HepG2 (cell line): ENCODE data around the gene ABCA2. TPM values are rescaled to one million over a fixed set of nuclear protein-coding genes. Genes with fewer than 3 reads are reported as not detected.
A peak's percentile ranks its signal among the peaks of the same experiment; 100 is the strongest.

Source experiments
- CHD4 ChIP-seq: fragments of 200-600 bp; sonication (generic); IDR thresholded peaks from 2 replicates; pipeline ENCODE4 v1.7.0; 2017; ENCODE audit warnings: mild to moderate bottlenecking, low read length, borderline replicate concordance
- ERF ChIP-seq: IDR thresholded peaks from 2 replicates; pipeline ENCODE4 v1.6.1; 2018; ENCODE audit warnings: missing biosample characterization, missing genetic modification reagents
- FOXC1 ChIP-seq: sonication (generic); formaldehyde crosslinking; IDR thresholded peaks from 2 replicates; pipeline ENCODE4 v1.8.0; 2022; ENCODE audit warnings: mild to moderate bottlenecking, missing genetic modification reagents, borderline replicate concordance
- HHEX ChIP-seq: IDR thresholded peaks from 2 replicates; pipeline ENCODE4 v1.6.1; 2016; ENCODE audit warnings: control low read depth
- HOXA3 ChIP-seq: sonication (generic); formaldehyde crosslinking; IDR thresholded peaks from 2 replicates; pipeline ENCODE4 v1.5.0; 2020; ENCODE audit warnings: missing genetic modification reagents
- KDM2A ChIP-seq: sonication (generic); formaldehyde crosslinking; IDR thresholded peaks from 2 replicates; pipeline ENCODE4 v1.4.0; 2020; ENCODE audit warnings: low read depth, missing genetic modification reagents, borderline replicate concordance
- KDM3A ChIP-seq: IDR thresholded peaks from 2 replicates; pipeline ENCODE4 v1.6.1; 2018; ENCODE audit warnings: low read depth, missing compliant biosample characterization
- LCORL ChIP-seq, 2 experiments: fragments of 450-650 bp in 1 of 2; sonication (generic) in 1 of 2; formaldehyde crosslinking in 1 of 2; IDR thresholded peaks; 2 replicates each; pipeline versions ENCODE4 v1.5.0 to v1.6.1; 2017 to 2020; ENCODE audit warnings: antibody characterized with exemption in 1 of 2, missing genetic modification reagents in 1 of 2
- NAIF1 ChIP-seq: sonication (generic); formaldehyde crosslinking; IDR thresholded peaks from 2 replicates; pipeline ENCODE4 v1.5.0; 2020; ENCODE audit warnings: mild to moderate bottlenecking, missing genetic modification reagents, borderline replicate concordance
- SALL1 ChIP-seq: sonication (generic); formaldehyde crosslinking; IDR thresholded peaks from 2 replicates; pipeline ENCODE4 v1.8.0; 2022; ENCODE audit warnings: mild to moderate bottlenecking, missing genetic modification reagents
- ZNF350 ChIP-seq: sonication (generic); formaldehyde crosslinking; IDR thresholded peaks from 2 replicates; pipeline ENCODE4 v1.4.0; 2020; ENCODE audit warnings: mild to moderate bottlenecking, low read depth, missing genetic modification reagents, borderline replicate concordance
- ZNF713 ChIP-seq: sonication (generic); formaldehyde crosslinking; IDR thresholded peaks from 2 replicates; pipeline ENCODE4 v1.4.0; 2020; ENCODE audit warnings: mild to moderate bottlenecking, missing genetic modification reagents
- ZNF83 ChIP-seq: sonication (generic); formaldehyde crosslinking; IDR thresholded peaks from 2 replicates; pipeline ENCODE4 v1.4.0; 2020; ENCODE audit warnings: missing genetic modification reagents, mild to moderate bottlenecking, borderline replicate concordance
- polyA plus RNA-seq, 8 experiments: library from polyadenylated mRNA; depleted of rRNA in 3 of 8; stranded (reverse) in 7 of 8; unstranded in 1 of 8; fragments of >200 nt; fragmentation: Illumina TruSeq in 4 of 8; extraction: Trizol in 4 of 8; gene quantifications; 2 replicates each; pipeline versions ENCODE4 v1.2.1 to v1.2.3, GENCODE V29; 2011 to 2016; ENCODE audit warnings: low read depth in 4 of 8, missing spikeins in 1 of 8, mixed read lengths in 1 of 8; ENCODE audit not compliant: insufficient read depth in 1 of 8
- total RNA-seq, 5 experiments: library from RNA; depleted of rRNA; stranded (reverse); fragments of >200 nt; fragmentation: Illumina TruSeq; extraction: Trizol; gene quantifications; 2 replicates each; pipeline ENCODE4 v1.2.3, GENCODE V29; 2016; ENCODE audit warnings: low read depth in 1 of 5
- TF ChIP-seq, protein P1 (sequence below): sonication (generic); formaldehyde crosslinking; IDR thresholded peaks from 2 replicates; pipeline ENCODE4 v1.8.0; 2022; ENCODE audit warnings: missing genetic modification reagents, mild to moderate bottlenecking, borderline replicate concordance
- TF ChIP-seq, protein P2 (sequence below): sonication (generic); formaldehyde crosslinking; IDR thresholded peaks from 2 replicates; pipeline ENCODE4 v1.4.0; 2020; ENCODE audit warnings: missing genetic modification reagents
- TF ChIP-seq, protein P3 (sequence below): IDR thresholded peaks from 2 replicates; pipeline ENCODE4 v1.6.1; 2012; ENCODE audit warnings: inconsistent platforms
- TF ChIP-seq, protein P4 (sequence below): sonication (generic); formaldehyde crosslinking; conservative IDR thresholded peaks from 2 replicates; pipeline ENCODE4 v1.8.0; 2022; ENCODE audit warnings: low read depth, missing genetic modification reagents
- TF ChIP-seq, protein P5 (sequence below): sonication (generic); formaldehyde crosslinking; IDR thresholded peaks from 2 replicates; pipeline ENCODE4 v1.4.0; 2020; ENCODE audit warnings: low read depth, mild to moderate bottlenecking, missing genetic modification reagents
- TF ChIP-seq, protein P6 (sequence below): sonication (generic); formaldehyde crosslinking; IDR thresholded peaks from 2 replicates; pipeline ENCODE4 v1.4.0; 2020; ENCODE audit warnings: mild to moderate bottlenecking, missing genetic modification reagents

The ABCA2 gene
- total and polyA plus RNA-seq, 2 of the 13 experiments (the other 11 are each of a cell fraction or from before 2014, with no cell fraction given) = 2.9 to 19.2 TPM

DNA sequence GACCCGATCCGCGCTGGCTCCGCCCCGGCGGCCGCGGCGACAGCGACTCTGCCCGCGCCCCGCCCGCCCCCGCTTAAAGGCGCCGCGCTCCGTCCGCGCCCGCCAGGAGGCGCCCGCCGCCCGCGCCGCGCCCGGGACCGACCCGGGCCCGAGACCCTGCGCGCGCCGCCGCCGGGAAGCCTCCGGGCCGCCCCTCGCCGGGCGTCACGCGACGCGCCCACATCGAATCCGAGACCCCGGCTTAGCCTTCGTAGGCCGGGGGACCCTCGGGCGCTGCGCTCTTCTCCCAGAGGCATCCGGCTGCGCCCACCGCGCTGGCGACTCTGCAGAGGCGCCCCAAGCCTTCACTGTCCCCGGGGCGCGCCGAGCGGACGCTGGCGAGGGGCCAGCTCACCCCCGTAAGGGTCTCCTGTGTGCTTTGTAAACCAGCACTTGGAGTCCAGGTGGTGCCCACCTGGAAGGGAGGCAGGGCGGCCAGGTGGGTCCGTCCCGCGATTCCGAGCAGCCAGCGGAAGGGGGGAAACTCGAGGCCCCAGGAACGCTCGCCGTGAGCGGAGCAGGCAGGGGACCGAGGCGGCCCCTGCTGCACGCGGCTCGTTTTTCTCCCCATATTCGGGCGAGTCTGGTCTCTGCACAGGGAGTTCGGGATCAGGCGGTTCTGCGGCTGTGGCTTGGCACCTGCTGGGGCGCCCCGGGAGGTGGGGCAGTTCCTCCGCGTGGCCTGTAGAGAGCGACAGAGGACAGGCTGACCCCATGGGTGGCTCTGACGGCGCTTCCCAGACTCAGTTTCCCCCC is 423 bp upstream of the ABCA2 start (continued):
- TF ChIP-seq, protein P1, sequence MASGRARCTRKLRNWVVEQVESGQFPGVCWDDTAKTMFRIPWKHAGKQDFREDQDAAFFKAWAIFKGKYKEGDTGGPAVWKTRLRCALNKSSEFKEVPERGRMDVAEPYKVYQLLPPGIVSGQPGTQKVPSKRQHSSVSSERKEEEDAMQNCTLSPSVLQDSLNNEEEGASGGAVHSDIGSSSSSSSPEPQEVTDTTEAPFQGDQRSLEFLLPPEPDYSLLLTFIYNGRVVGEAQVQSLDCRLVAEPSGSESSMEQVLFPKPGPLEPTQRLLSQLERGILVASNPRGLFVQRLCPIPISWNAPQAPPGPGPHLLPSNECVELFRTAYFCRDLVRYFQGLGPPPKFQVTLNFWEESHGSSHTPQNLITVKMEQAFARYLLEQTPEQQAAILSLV (CRISPR knock-in tag) = no peak
- TF ChIP-seq HHEX = no peak
- no peak for TF ChIP-seq ZNF83 (CRISPR knock-in tag)
- peak; percentile 10; the same call in 1 of the 2 replicates for TF ChIP-seq HOXA3 (CRISPR knock-in tag)
- no peak for TF ChIP-seq ZNF713
- TF ChIP-seq FOXC1 (CRISPR knock-in tag) = no peak
- TF ChIP-seq, protein P2, sequence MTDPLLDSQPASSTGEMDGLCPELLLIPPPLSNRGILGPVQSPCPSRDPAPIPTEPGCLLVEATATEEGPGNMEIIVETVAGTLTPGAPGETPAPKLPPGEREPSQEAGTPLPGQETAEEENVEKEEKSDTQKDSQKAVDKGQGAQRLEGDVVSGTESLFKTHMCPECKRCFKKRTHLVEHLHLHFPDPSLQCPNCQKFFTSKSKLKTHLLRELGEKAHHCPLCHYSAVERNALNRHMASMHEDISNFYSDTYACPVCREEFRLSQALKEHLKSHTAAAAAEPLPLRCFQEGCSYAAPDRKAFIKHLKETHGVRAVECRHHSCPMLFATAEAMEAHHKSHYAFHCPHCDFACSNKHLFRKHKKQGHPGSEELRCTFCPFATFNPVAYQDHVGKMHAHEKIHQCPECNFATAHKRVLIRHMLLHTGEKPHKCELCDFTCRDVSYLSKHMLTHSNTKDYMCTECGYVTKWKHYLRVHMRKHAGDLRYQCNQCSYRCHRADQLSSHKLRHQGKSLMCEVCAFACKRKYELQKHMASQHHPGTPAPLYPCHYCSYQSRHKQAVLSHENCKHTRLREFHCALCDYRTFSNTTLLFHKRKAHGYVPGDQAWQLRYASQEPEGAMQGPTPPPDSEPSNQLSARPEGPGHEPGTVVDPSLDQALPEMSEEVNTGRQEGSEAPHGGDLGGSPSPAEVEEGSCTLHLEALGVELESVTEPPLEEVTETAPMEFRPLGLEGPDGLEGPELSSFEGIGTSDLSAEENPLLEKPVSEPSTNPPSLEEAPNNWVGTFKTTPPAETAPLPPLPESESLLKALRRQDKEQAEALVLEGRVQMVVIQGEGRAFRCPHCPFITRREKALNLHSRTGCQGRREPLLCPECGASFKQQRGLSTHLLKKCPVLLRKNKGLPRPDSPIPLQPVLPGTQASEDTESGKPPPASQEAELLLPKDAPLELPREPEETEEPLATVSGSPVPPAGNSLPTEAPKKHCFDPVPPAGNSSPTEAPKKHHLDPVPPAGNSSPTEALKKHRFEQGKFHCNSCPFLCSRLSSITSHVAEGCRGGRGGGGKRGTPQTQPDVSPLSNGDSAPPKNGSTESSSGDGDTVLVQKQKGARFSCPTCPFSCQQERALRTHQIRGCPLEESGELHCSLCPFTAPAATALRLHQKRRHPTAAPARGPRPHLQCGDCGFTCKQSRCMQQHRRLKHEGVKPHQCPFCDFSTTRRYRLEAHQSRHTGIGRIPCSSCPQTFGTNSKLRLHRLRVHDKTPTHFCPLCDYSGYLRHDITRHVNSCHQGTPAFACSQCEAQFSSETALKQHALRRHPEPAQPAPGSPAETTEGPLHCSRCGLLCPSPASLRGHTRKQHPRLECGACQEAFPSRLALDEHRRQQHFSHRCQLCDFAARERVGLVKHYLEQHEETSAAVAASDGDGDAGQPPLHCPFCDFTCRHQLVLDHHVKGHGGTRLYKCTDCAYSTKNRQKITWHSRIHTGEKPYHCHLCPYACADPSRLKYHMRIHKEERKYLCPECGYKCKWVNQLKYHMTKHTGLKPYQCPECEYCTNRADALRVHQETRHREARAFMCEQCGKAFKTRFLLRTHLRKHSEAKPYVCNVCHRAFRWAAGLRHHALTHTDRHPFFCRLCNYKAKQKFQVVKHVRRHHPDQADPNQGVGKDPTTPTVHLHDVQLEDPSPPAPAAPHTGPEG = no peak
- TF ChIP-seq LCORL (IDR thresholded peaks at IDR 0.05) = no peak
- 0 out of 2 replicates have a peak, but pooled peaks have one; percentile 8 for TF ChIP-seq LCORL (CRISPR knock-in tag; IDR thresholded peaks at IDR 0.05)
- TF ChIP-seq, protein P3, sequence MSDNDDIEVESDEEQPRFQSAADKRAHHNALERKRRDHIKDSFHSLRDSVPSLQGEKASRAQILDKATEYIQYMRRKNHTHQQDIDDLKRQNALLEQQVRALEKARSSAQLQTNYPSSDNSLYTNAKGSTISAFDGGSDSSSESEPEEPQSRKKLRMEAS = 0 out of 2 replicates have a peak, but pooled peaks have one; percentile 15
- TF ChIP-seq, protein P4, sequence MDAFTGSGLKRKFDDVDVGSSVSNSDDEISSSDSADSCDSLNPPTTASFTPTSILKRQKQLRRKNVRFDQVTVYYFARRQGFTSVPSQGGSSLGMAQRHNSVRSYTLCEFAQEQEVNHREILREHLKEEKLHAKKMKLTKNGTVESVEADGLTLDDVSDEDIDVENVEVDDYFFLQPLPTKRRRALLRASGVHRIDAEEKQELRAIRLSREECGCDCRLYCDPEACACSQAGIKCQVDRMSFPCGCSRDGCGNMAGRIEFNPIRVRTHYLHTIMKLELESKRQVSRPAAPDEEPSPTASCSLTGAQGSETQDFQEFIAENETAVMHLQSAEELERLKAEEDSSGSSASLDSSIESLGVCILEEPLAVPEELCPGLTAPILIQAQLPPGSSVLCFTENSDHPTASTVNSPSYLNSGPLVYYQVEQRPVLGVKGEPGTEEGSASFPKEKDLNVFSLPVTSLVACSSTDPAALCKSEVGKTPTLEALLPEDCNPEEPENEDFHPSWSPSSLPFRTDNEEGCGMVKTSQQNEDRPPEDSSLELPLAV = no peak
- peak; percentile 17; the same call in 1 of the 2 replicates for TF ChIP-seq KDM2A (CRISPR knock-in tag)
- no peak for TF ChIP-seq KDM3A
- 0 out of 2 replicates have a peak, but pooled peaks have one; percentile 13 for TF ChIP-seq ZNF350
- TF ChIP-seq, protein P5, sequence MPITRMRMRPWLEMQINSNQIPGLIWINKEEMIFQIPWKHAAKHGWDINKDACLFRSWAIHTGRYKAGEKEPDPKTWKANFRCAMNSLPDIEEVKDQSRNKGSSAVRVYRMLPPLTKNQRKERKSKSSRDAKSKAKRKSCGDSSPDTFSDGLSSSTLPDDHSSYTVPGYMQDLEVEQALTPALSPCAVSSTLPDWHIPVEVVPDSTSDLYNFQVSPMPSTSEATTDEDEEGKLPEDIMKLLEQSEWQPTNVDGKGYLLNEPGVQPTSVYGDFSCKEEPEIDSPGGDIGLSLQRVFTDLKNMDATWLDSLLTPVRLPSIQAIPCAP (CRISPR knock-in tag) = no peak
- no peak for TF ChIP-seq NAIF1 (CRISPR knock-in tag)
- TF ChIP-seq SALL1 (CRISPR knock-in tag) = 0 out of 2 replicates have a peak, but pooled peaks have one; percentile 15
- no peak for TF ChIP-seq ERF (CRISPR knock-in tag)
- no peak for TF ChIP-seq CHD4
- TF ChIP-seq, protein P6, sequence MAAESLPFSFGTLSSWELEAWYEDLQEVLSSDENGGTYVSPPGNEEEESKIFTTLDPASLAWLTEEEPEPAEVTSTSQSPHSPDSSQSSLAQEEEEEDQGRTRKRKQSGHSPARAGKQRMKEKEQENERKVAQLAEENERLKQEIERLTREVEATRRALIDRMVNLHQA (CRISPR knock-in tag) = no peak
